Measurements from ENCODE around the gene HRH4.

The HRH4 gene

DNA sequence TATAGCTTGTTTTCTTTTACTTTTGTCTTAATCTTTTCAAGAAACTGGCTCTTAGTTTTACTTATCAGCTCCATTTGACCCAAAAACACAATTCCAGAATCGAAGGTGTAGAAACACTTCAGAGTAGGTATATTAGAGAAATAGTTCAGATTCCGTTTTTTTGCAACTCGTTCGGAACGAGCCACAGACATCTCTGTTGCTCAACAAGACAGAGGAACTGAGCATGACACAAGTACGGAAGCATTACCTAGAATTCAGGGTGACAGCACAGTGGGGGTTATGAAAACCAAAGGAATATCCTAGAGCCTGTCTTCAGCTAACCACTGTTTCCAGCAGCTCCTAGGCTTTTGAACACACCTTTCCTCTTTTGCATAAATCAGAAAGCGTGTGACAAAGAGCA is 5.0 kb downstream of the HRH4 start:
- no peaks in the 10 kb centered on the region for H3K9me3 ChIP-seq (replicated peaks; ENCODE audit: insufficient read depth, low read length)
- no peak overlapping the region for H3K27ac ChIP-seq (ENCODE audit: low read length)
- no peak overlapping the region for H3K4me3 ChIP-seq (ENCODE audit: low read length)
- no peak overlapping the region for H3K9ac ChIP-seq (ENCODE audit: low read length)
- H3K4me1 ChIP-seq (ENCODE audit: low read length): no peaks in the 10 kb centered on the region
- no peaks in the 10 kb centered on the region for H3K79me2 ChIP-seq (ENCODE audit: low read length)
- no peaks in the 10 kb centered on the region for H4K20me1 ChIP-seq (ENCODE audit: insufficient read depth, low read length)
- H3K27me3 ChIP-seq (replicated peaks; ENCODE audit: insufficient read depth, low read length): no peaks in the 10 kb centered on the region
- H2AFZ ChIP-seq (ENCODE audit: low read length): no peak overlapping the region
- no peak overlapping the region for H3K4me2 ChIP-seq (ENCODE audit: low read depth, low read length)
- H3K9me2 ChIP-seq (replicated peaks; ENCODE audit: insufficient read depth, low read length): no peaks in the 10 kb centered on the region
- H3K36me3 ChIP-seq (replicated peaks; ENCODE audit: insufficient read depth, low read length): no peaks in the 10 kb centered on the region
- no peaks in the 10 kb centered on the region for H3F3A ChIP-seq (ENCODE audit: insufficient read depth, low read length)
- TF ChIP-seq, protein P1, sequence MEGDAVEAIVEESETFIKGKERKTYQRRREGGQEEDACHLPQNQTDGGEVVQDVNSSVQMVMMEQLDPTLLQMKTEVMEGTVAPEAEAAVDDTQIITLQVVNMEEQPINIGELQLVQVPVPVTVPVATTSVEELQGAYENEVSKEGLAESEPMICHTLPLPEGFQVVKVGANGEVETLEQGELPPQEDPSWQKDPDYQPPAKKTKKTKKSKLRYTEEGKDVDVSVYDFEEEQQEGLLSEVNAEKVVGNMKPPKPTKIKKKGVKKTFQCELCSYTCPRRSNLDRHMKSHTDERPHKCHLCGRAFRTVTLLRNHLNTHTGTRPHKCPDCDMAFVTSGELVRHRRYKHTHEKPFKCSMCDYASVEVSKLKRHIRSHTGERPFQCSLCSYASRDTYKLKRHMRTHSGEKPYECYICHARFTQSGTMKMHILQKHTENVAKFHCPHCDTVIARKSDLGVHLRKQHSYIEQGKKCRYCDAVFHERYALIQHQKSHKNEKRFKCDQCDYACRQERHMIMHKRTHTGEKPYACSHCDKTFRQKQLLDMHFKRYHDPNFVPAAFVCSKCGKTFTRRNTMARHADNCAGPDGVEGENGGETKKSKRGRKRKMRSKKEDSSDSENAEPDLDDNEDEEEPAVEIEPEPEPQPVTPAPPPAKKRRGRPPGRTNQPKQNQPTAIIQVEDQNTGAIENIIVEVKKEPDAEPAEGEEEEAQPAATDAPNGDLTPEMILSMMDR (IDR thresholded peaks at IDR 0.05; ENCODE audit: low read length): no peak
- TF ChIP-seq EZH2phosphoT487 (IDR thresholded peaks at IDR 0.05; ENCODE audit: low read length) (no peak), EZH2 (optimal IDR thresholded peaks at IDR 0.05; ENCODE audit: low read depth, low read length) (no peak)
- DNase-seq: no peak

DNA sequence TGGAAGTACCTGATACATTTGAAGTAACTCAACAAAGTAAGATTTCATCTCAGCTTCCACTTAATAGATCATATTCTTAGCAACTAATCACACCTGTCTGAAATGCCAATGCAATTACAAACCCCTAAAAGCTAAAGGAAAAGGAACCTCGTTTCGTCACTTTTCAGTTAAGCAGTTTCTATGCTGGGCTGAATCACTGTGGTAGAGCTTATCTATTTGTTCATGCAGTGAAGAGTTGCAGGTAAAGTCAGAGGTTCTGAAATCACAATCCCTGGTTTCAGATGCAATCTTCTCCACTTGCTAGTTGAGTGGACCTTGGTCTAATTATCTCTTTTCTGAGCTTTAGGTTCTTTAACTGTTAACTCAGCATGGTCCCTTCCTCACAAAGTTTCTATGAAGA is 6.3 kb downstream of the HRH4 start:
- no peak overlapping the region for H3K4me3 ChIP-seq (ENCODE audit: low read length)
- no peak overlapping the region for H2AFZ ChIP-seq (ENCODE audit: low read length)
- H3K9ac ChIP-seq (ENCODE audit: low read length): no peak overlapping the region
- no peak overlapping the region for H3K27ac ChIP-seq (ENCODE audit: low read length)
- no peaks in the 10 kb centered on the region for H3K4me1 ChIP-seq (ENCODE audit: low read length)
- H3K79me2 ChIP-seq (ENCODE audit: low read length): no peaks in the 10 kb centered on the region
- H3K27me3 ChIP-seq (replicated peaks; ENCODE audit: insufficient read depth, low read length): no peaks in the 10 kb centered on the region
- H4K20me1 ChIP-seq (ENCODE audit: insufficient read depth, low read length): no peaks in the 10 kb centered on the region
- H3F3A ChIP-seq (ENCODE audit: insufficient read depth, low read length): no peaks in the 10 kb centered on the region
- no peaks in the 10 kb centered on the region for H3K9me3 ChIP-seq (replicated peaks; ENCODE audit: insufficient read depth, low read length)
- H3K36me3 ChIP-seq (replicated peaks; ENCODE audit: insufficient read depth, low read length): no peaks in the 10 kb centered on the region
- no peak for DNase-seq
- H3K9me2 ChIP-seq (replicated peaks; ENCODE audit: insufficient read depth, low read length): no peaks in the 10 kb centered on the region
- TF ChIP-seq, protein P1 (IDR thresholded peaks at IDR 0.05; ENCODE audit: low read length): no peak
- TF ChIP-seq EZH2 (optimal IDR thresholded peaks at IDR 0.05; ENCODE audit: low read depth, low read length): no peak
- no peak for TF ChIP-seq EZH2phosphoT487 (IDR thresholded peaks at IDR 0.05; ENCODE audit: low read length)
- no peak overlapping the region for H3K4me2 ChIP-seq (ENCODE audit: low read depth, low read length)

DNA sequence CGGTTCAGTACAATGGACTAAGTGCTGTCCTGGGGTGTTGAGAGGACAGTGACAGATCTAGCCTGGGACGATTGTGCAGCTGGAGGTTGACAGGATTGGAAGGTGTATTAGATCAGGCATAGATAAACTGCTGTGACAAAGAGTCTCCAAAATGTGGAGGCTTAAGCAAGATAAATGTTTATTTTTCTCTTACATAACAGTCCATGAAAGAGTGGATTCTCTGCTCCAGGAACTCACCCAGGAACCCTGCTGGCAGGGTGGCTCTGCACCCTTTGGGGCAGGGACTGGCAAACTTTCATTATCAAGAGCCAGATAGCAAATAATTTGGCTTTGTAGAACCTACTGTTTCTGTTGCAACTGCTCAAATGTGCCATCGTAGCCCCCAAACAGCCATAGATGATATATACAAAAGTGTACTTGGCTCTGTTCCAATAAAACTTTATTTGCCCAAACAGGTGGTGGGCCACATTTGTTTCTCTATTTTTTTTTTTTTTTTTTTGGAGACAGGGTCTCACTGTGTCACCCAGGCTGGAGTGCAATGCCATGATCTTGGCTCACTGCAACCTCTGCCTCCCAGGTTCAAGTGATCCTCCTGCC is 9.7 kb downstream of the HRH4 start:
- Histone ChIP-seq H3K36me3 (replicated peaks; ENCODE audit: insufficient read depth, low read length) (no peaks in the 10 kb centered on the region), H3K4me3 (ENCODE audit: low read length) (no peak overlapping the region), H3F3A (ENCODE audit: insufficient read depth, low read length) (no peaks in the 10 kb centered on the region), H3K9ac (ENCODE audit: low read length) (no peak overlapping the region), H3K27me3 (replicated peaks; ENCODE audit: insufficient read depth, low read length) (no peaks in the 10 kb centered on the region), H3K27ac (ENCODE audit: low read length) (no peak overlapping the region), H3K79me2 (ENCODE audit: low read length) (no peaks in the 10 kb centered on the region), H3K4me2 (ENCODE audit: low read depth, low read length) (no peak overlapping the region), H4K20me1 (ENCODE audit: insufficient read depth, low read length) (no peaks in the 10 kb centered on the region), H3K9me2 (replicated peaks; ENCODE audit: insufficient read depth, low read length) (no peaks in the 10 kb centered on the region), H3K4me1 (ENCODE audit: low read length) (no peaks in the 10 kb centered on the region), H3K9me3 (replicated peaks; ENCODE audit: insufficient read depth, low read length) (no peaks in the 10 kb centered on the region), H2AFZ (ENCODE audit: low read length) (no peak overlapping the region)
- TF ChIP-seq EZH2 (optimal IDR thresholded peaks at IDR 0.05; ENCODE audit: low read depth, low read length) (no peak), EZH2phosphoT487 (IDR thresholded peaks at IDR 0.05; ENCODE audit: low read length) (no peak)
- TF ChIP-seq, protein P1 (IDR thresholded peaks at IDR 0.05; ENCODE audit: low read length): no peak
- no peak for DNase-seq

All from MM.1S (cell line).